Mucosa of stomach (tissue), 1 donor: ENCODE data around the gene RSBN1.
"Not testable (repeated sequence)": the region's sequence is repeated elsewhere in the genome, so short reads cannot be mapped to it uniquely, and the experiment has no call there.

Experiments
- H3K27me3 ChIP-seq: one replicate; pipeline ENCODE4 v1.7.0; 2013; ENCODE audit warnings: mild to moderate bottlenecking, low read length; ENCODE audit not compliant: control insufficient read depth, insufficient read depth
- H3K36me3 ChIP-seq: one replicate; pipeline ENCODE4 v1.7.0; 2013; ENCODE audit warnings: low read length; ENCODE audit not compliant: control insufficient read depth, insufficient read depth
- H3K4me1 ChIP-seq: one replicate; pipeline ENCODE4 v1.7.0; 2013; ENCODE audit warnings: mild to moderate bottlenecking, low read length; ENCODE audit not compliant: control insufficient read depth, insufficient read depth
- H3K4me3 ChIP-seq: one replicate; pipeline ENCODE4 v1.7.0; 2013; ENCODE audit warnings: low read length
- H3K9ac ChIP-seq: one replicate; pipeline ENCODE4 v1.7.0; 2013; ENCODE audit warnings: mild to moderate bottlenecking, low read length, moderate library complexity
- H3K9me3 ChIP-seq: one replicate; pipeline ENCODE4 v1.7.0; 2013; ENCODE audit warnings: mild to moderate bottlenecking, low read length, moderate library complexity; ENCODE audit not compliant: control insufficient read depth
- donor health status: Pancreatic carcinoma.

Gene RSBN1

GRCh38 chr1:113768916-113769600 lies 43.2 kb downstream of the RSBN1 start:
- Histone ChIP-seq H3K4me3 (no peak overlapping the region), H3K9ac (no peak overlapping the region), H3K27me3 (no peaks in the 10 kb centered on the region), H3K9me3 (no peaks in the 10 kb centered on the region), H3K36me3 (no peaks in the 10 kb centered on the region), H3K4me1 (no peaks in the 10 kb centered on the region)

GRCh38 chr1:113765306-113766230 lies 46.7 kb downstream of the RSBN1 start:
- Histone ChIP-seq H3K9me3 (no peaks in the 10 kb centered on the region), H3K36me3 (no peaks in the 10 kb centered on the region), H3K9ac (no peak overlapping the region), H3K27me3 (no peaks in the 10 kb centered on the region), H3K4me1 (no peaks in the 10 kb centered on the region), H3K4me3 (no peak overlapping the region)

GRCh38 chr1:113763661-113764060 lies 48.6 kb downstream of the RSBN1 start:
- Histone ChIP-seq H3K4me3 (no peak overlapping the region), H3K27me3 (no peaks in the 10 kb centered on the region), H3K4me1 (no peaks in the 10 kb centered on the region), H3K36me3 (no peaks in the 10 kb centered on the region), H3K9me3 (no peaks in the 10 kb centered on the region), H3K9ac (no peak overlapping the region)

- Histone ChIP-seq H3K4me3 (no peak overlapping the region), H3K36me3 (no peaks in the 10 kb centered on the region), H3K9ac (no peak overlapping the region), H3K27me3 (no peaks in the 10 kb centered on the region), H3K9me3 (no peaks in the 10 kb centered on the region), H3K4me1 (peaks cover 6% of the 10 kb centered on the region)
Measured at GRCh38 chr1:113761937-113762336, 50.3 kb downstream of the RSBN1 start.

GRCh38 chr1:113760102-113761080 lies 51.9 kb downstream of the RSBN1 start:
- Histone ChIP-seq H3K4me1 (peaks cover 6% of the 10 kb centered on the region), H3K9me3 (no peaks in the 10 kb centered on the region), H3K9ac (peak overlapping the region; percentile 88), H3K4me3 (peak overlapping the region; percentile 85), H3K36me3 (no peaks in the 10 kb centered on the region), H3K27me3 (no peaks in the 10 kb centered on the region)

GRCh38 chr1:113759333-113760101 lies 52.8 kb downstream of the RSBN1 start, which contains the start of gene PHTF1:
TSS of gene PHTF1 (minus strand) at chr1:113759486. CDS start at chr1:113758703, 783 bp downstream.
- Histone ChIP-seq H3K9me3 (no peaks in the 10 kb centered on the region), H3K4me1 (peaks cover 6% of the 10 kb centered on the region), H3K27me3 (no peaks in the 10 kb centered on the region), H3K4me3 (peak within 1 kb of the TSS; percentile 85), H3K9ac (peak within 1 kb of the TSS; percentile 88), H3K36me3 (no peaks in the 10 kb centered on the region)

- H3K4me3 ChIP-seq: peak overlapping the region; percentile 85
- no peaks in the 10 kb centered on the region for H3K9me3 ChIP-seq
- no peaks in the 10 kb centered on the region for H3K36me3 ChIP-seq
- H3K27me3 ChIP-seq: no peaks in the 10 kb centered on the region
- peak overlapping the region; percentile 88 for H3K9ac ChIP-seq
- peaks cover 6% of the 10 kb centered on the region for H3K4me1 ChIP-seq
Measured at GRCh38 chr1:113758631-113759332, 53.5 kb downstream of the RSBN1 start.

- no peaks in the 10 kb centered on the region for H3K9me3 ChIP-seq
- H3K9ac ChIP-seq: no peak overlapping the region
- H3K4me3 ChIP-seq: no peak overlapping the region
- H3K36me3 ChIP-seq: no peaks in the 10 kb centered on the region
- H3K4me1 ChIP-seq: peaks cover 6% of the 10 kb centered on the region
- H3K27me3 ChIP-seq: no peaks in the 10 kb centered on the region
Measured at GRCh38 chr1:113756461-113756860, 55.8 kb downstream of the RSBN1 start.

- not testable (repeated sequence) for H3K27me3 ChIP-seq, H3K9ac ChIP-seq, H3K4me3 ChIP-seq, H3K36me3 ChIP-seq, H3K9me3 ChIP-seq, H3K4me1 ChIP-seq
Measured at GRCh38 chr1:113753333-113753732, 58.9 kb downstream of the RSBN1 start.

GRCh38 chr1:113751516-113751915 lies 60.8 kb downstream of the RSBN1 start:
- Histone ChIP-seq H3K4me3 (no peak overlapping the region), H3K9me3 (no peaks in the 10 kb centered on the region), H3K36me3 (no peaks in the 10 kb centered on the region), H3K9ac (no peak overlapping the region), H3K4me1 (no peaks in the 10 kb centered on the region), H3K27me3 (no peaks in the 10 kb centered on the region)
